GM12878 (cell line): ENCODE data around the gene PHYHIPL. TPM values are rescaled to one million over a fixed set of nuclear protein-coding genes. Genes with fewer than 3 reads are reported as not detected.

ENCODE experiments used
- ATAC-seq: fragments of 200-7000 bp; cut with Tn5 transposase; 3 replicates; pipeline ENCODE4 v1.9.1; 2020; ENCODE audit warnings: mild to moderate bottlenecking, moderate library complexity
- BruUV-seq: library from RNA; stranded (reverse); fragments of 400-500 nt; replicated peaks from 2 replicates; lab custom pipeline; 2021; lab: Mats Ljungman, UMichigan
- CTCF ChIA-PET: fragments of 300-600 bp; sonication (Branson Sonifier 250); formaldehyde crosslinking; extraction: SDS; loops from one replicate; lab custom pipeline; 2021; ENCODE audit warnings: inconsistent platforms; lab: Yijun Ruan, JAX
- POLR2A ChIA-PET: fragments of 350-600 bp; formaldehyde crosslinking; extraction: SDS; loops from one replicate; lab custom pipeline; 2021; ENCODE audit warnings: inconsistent platforms; lab: Charles Lee
- RAD21 ChIA-PET: fragments of 300-600 bp; sonication (Branson Sonifier 250); formaldehyde crosslinking; loops from one replicate; lab custom pipeline; 2023; ENCODE audit warnings: antibody characterized with exemption; ENCODE audit not compliant: unreplicated experiment; lab: Charles Lee
- SMC1A ChIA-PET: fragments of 300-600 bp; sonication (Branson Sonifier 250); formaldehyde crosslinking; loops from one replicate; lab custom pipeline; 2023; ENCODE audit not compliant: unreplicated experiment, uncharacterized antibody; lab: Charles Lee
- DNase-seq: peaks from one replicate; pipeline ENCODE4 v3.0.0-alpha.2; 2011; ENCODE audit warnings: low read depth, low spot score
- FAIRE-seq: peaks from 3 replicates; lab custom pipeline; 2011; peaks lifted over from hg19 to GRCh38; lab: Jason Lieb, UNC
- H2AFZ ChIP-seq: 2 replicates; pipeline ENCODE4 v1.6.0; 2011; ENCODE audit warnings: low read depth, low read length, control low read depth; ENCODE audit not compliant: control insufficient read depth
- H3K27ac ChIP-seq: 2 replicates; pipeline ENCODE4 v1.5.1; 2011; ENCODE audit warnings: control low read depth; ENCODE audit not compliant: control insufficient read depth, insufficient read depth
- H3K27me3 ChIP-seq, 2 experiments: replicated peaks in 1 of 2; 2 replicates each; pipeline versions ENCODE4 v1.6.0 to v1.6.1; 2011; ENCODE audit warnings: low read length in 1 of 2; ENCODE audit not compliant: control insufficient read depth in 2 of 2, insufficient read depth in 2 of 2
- H3K36me3 ChIP-seq, 2 experiments: 2 replicates each; pipeline ENCODE4 v1.5.1; 2011; ENCODE audit warnings: low read length in 1 of 2; ENCODE audit not compliant: control insufficient read depth in 2 of 2, insufficient read depth in 2 of 2
- H3K4me1 ChIP-seq: 2 replicates; pipeline ENCODE4 v1.6.1; 2011; ENCODE audit warnings: mild to moderate bottlenecking, low read length, moderate library complexity, mixed read lengths; ENCODE audit not compliant: control insufficient read depth, insufficient read depth
- H3K4me2 ChIP-seq: 2 replicates; pipeline ENCODE4 v1.6.0; 2011; ENCODE audit warnings: control low read depth; ENCODE audit not compliant: control insufficient read depth, insufficient read depth
- H3K4me3 ChIP-seq: fragments of 200-600 bp; sonication (generic); 2 replicates; pipeline ENCODE4 v1.5.1; 2016
- H3K79me2 ChIP-seq: 2 replicates; pipeline ENCODE4 v1.6.0; 2011; ENCODE audit warnings: low read length; ENCODE audit not compliant: control insufficient read depth, insufficient read depth
- H3K9ac ChIP-seq: 2 replicates; pipeline ENCODE4 v1.8.0; 2011; ENCODE audit warnings: low read length, control low read depth, mixed read lengths; ENCODE audit not compliant: control insufficient read depth, insufficient read depth
- H3K9me3 ChIP-seq: replicated peaks from 3 replicates; pipeline ENCODE4 v1.5.1; 2011; ENCODE audit warnings: mild to moderate bottlenecking, low read length; ENCODE audit not compliant: control insufficient read depth, insufficient read depth
- H4K20me1 ChIP-seq: 2 replicates; pipeline ENCODE4 v1.6.0; 2011; ENCODE audit not compliant: control insufficient read depth, insufficient read depth
- ASH2L ChIP-seq: fragments of 300-600, 200-600 bp; sonication (generic); IDR thresholded peaks from 2 replicates; pipeline ENCODE4 v1.6.1; 2017; ENCODE audit warnings: low read depth, mild to moderate bottlenecking, borderline replicate concordance
- ATF2 ChIP-seq: IDR thresholded peaks from 2 replicates; pipeline ENCODE4 v1.6.1; 2012; ENCODE audit warnings: low read length, inconsistent platforms
- CBFB ChIP-seq: IDR thresholded peaks from 2 replicates; pipeline ENCODE4 v1.6.1; 2016; ENCODE audit warnings: antibody characterized with exemption, low read depth
- CBX5 ChIP-seq: sonication (generic); IDR thresholded peaks from 2 replicates; pipeline ENCODE4 v1.6.1; 2016; ENCODE audit warnings: low read depth, moderate library complexity, mild to moderate bottlenecking, inconsistent platforms
- CUX1 ChIP-seq: IDR thresholded peaks from 2 replicates; pipeline ENCODE4 v1.6.1; 2012; ENCODE audit warnings: improper control_type of control experiment, low read depth, low read length; ENCODE audit not compliant: insufficient replicate concordance
- E2F8 ChIP-seq: fragments of 450-650 bp; IDR thresholded peaks from 2 replicates; pipeline ENCODE4 v1.6.1; 2018; ENCODE audit warnings: mild to moderate bottlenecking, low read depth, moderate library complexity; ENCODE audit not compliant: partially characterized antibody
- EED ChIP-seq: sonication (generic); IDR thresholded peaks from 2 replicates; pipeline ENCODE4 v1.6.1; 2016; ENCODE audit warnings: antibody characterized with exemption, low read depth
- EP300 ChIP-seq, 2 experiments: fragments of 150-350 bp in 1 of 2; IDR thresholded peaks; 2 replicates each; pipeline ENCODE4 v1.6.1; 2011 to 2012; ENCODE audit warnings: low read depth in 2 of 2, low read length in 2 of 2, borderline replicate concordance in 1 of 2, improper control_type of control experiment in 1 of 2, inconsistent platforms in 1 of 2; ENCODE audit not compliant: control insufficient read depth in 1 of 2
- GATAD2B ChIP-seq: fragments of 450-650 bp; conservative IDR thresholded peaks from 2 replicates; pipeline ENCODE4 v1.6.1; 2017; ENCODE audit warnings: low read depth, mild to moderate bottlenecking, moderate library complexity
- JUND ChIP-seq: IDR thresholded peaks from 2 replicates; pipeline ENCODE4 v1.6.1; 2012; ENCODE audit warnings: low read depth, mild to moderate bottlenecking, low read length, improper control_type of control experiment, moderate library complexity
- MTA2 ChIP-seq: fragments of 450-650 bp; IDR thresholded peaks from 2 replicates; pipeline ENCODE4 v1.6.1; 2016; ENCODE audit warnings: low read depth, mild to moderate bottlenecking, moderate library complexity
- NFYA ChIP-seq: IDR thresholded peaks from 2 replicates; pipeline ENCODE4 v1.6.1; 2011; ENCODE audit warnings: low read depth, mild to moderate bottlenecking, low read length, improper control_type of control experiment, borderline replicate concordance
- NR2C1 ChIP-seq: fragments of 450-650 bp; IDR thresholded peaks from 2 replicates; pipeline ENCODE4 v1.6.1; 2017; ENCODE audit warnings: antibody characterized with exemption, mild to moderate bottlenecking, moderate library complexity
- RCOR1 ChIP-seq: conservative IDR thresholded peaks from 2 replicates; pipeline ENCODE4 v1.6.1; 2012; ENCODE audit warnings: low read depth, low read length, improper control_type of control experiment
- SIN3A ChIP-seq: IDR thresholded peaks from 2 replicates; pipeline ENCODE4 v1.6.1; 2012; ENCODE audit warnings: low read depth, low read length, improper control_type of control experiment
- WGBS: methylation state at CpG from one replicate; pipeline ENCODE4 v1.1.6; 2016; ENCODE audit warnings: low lambda C conversion rate; ENCODE audit not compliant: insufficient replicate concordance, insufficient coverage; ENCODE audit errors: missing lambda C conversion rate; 5-methylcytosine and 5-hydroxymethylcytosine counted together
- in situ Hi-C: fragments of 300-500 bp; cut with MboI; formaldehyde crosslinking; loops from 9 replicates; pipeline ENCODE4 v1.14.3; 2018; ENCODE audit warnings: mixed read lengths
- intact Hi-C: fragments of 100-400 bp; cut with micrococcal nuclease; formaldehyde crosslinking; loops from one replicate; pipeline ENCODE4 v1.14.2; 2022; ENCODE audit not compliant: unreplicated experiment
- polyA plus RNA-seq, 11 experiments: library from polyadenylated mRNA; depleted of rRNA in 4 of 11; unstranded in 6 of 11; stranded (reverse) in 5 of 11; fragments of >200 nt; fragmentation: Nextera tagmentation in 4 of 11; fragmentation: Illumina TruSeq in 1 of 11; extraction: Ambion mirVana in 4 of 11; extraction: Trizol in 1 of 11; gene quantifications; 1 replicate in 1 of 11; 2 replicates in 10 of 11; pipeline versions ENCODE4 v1.2.1 to v1.2.3, GENCODE V29; 2011 to 2016; ENCODE audit warnings: inconsistent platforms in 2 of 11, missing spikeins in 2 of 11, low read depth in 1 of 11
- total RNA-seq, 4 experiments: library from RNA; depleted of rRNA in 3 of 4; stranded (reverse); fragments of >200 nt in 3 of 4; fragmentation: Illumina TruSeq in 1 of 4; extraction: Trizol in 1 of 4; gene quantifications; 2 replicates each; pipeline versions ENCODE4 v1.2.1 to v1.2.3, GENCODE V29; 2013 to 2021

PHYHIPL gene
- total and polyA plus RNA-seq, 10 of the 15 experiments (the other 5 are each of a cell fraction or from before 2014, with no cell fraction given), result 0.06 to 0.40 (median 0.18) TPM; not detected in 2

- Histone ChIP-seq H3K36me3 (no peaks in the 10 kb centered on the region), H3K27ac (no peak overlapping the region), H3K4me3 (no peak overlapping the region), H3K9me3 (no peaks in the 10 kb centered on the region; the same call in 2 of the 3 replicates), H3K79me2 (no peaks in the 10 kb centered on the region), H3K4me1 (no peaks in the 10 kb centered on the region), H2AFZ (no peak overlapping the region), H3K4me2 (no peak overlapping the region), H3K27me3 (peaks cover 0 to 4% of the 10 kb centered on the region in 2 experiments; a peak in 1 of 4 replicates), H3K9ac (no peak overlapping the region), H4K20me1 (no peaks in the 10 kb centered on the region)
- no TSS peak for BruUV-seq
- intact Hi-C loops (no loop called here), in situ Hi-C loops (no loop called here)
- no peak for FAIRE-seq
- RAD21 ChIA-PET, result interaction anchor here (0.8 to 3.3 kb wide), 20 partner anchors 12 to 230 kb away, joined by 3 to 20 read pairs (median 4); no protein-coding TSS in a partner anchor
- POLR2A ChIA-PET, result interaction anchor here (0.6 kb wide), 1 partner anchor 214 kb away, joined by 9 read pairs; no protein-coding TSS in a partner anchor
- no peak for DNase-seq
- SMC1A ChIA-PET, result interaction anchor here (0.6 to 4.4 kb wide), 25 partner anchors 10 to 433 kb away, joined by 3 to 54 read pairs (median 4); no protein-coding TSS in a partner anchor
- 0% methylated on average over 2 of the region's 2 CpGs for WGBS
- ATAC-seq, result no peak
- CTCF ChIA-PET, result interaction anchor here (1.1 to 3.5 kb wide), 4 partner anchors 131 to 398 kb away, joined by 3 to 38 read pairs (median 4); no protein-coding TSS in a partner anchor
- TF ChIP-seq ATF2 (no peak), ASH2L (no peak), EED (no peak), RCOR1 (no peak), CBFB (no peak), SIN3A (no peak), E2F8 (no peak), MTA2 (no peak), NR2C1 (no peak), JUND (no peak), GATAD2B (no peak), CBX5 (no peak), NFYA (no peak), EP300 (IDR thresholded peaks at IDR 0.05; ENCODE audit: borderline replicate concordance in 1 of 2, control insufficient read depth in 1 of 2, low read depth in 2 of 2, low read length in 2 of 2) (no peak), CUX1 (no peak)
Observed at GRCh38 chr10:59179068-59179467, 2.6 kb downstream of the PHYHIPL start.
